ENCODE measurements around the gene NDUFA11. TPM values are rescaled to one million over a fixed set of nuclear protein-coding genes. Genes with fewer than 3 reads are reported as not detected.

The NDUFA11 gene
- total RNA-seq, 2 donors from 2014 or later = 158 to 174 TPM

DNA sequence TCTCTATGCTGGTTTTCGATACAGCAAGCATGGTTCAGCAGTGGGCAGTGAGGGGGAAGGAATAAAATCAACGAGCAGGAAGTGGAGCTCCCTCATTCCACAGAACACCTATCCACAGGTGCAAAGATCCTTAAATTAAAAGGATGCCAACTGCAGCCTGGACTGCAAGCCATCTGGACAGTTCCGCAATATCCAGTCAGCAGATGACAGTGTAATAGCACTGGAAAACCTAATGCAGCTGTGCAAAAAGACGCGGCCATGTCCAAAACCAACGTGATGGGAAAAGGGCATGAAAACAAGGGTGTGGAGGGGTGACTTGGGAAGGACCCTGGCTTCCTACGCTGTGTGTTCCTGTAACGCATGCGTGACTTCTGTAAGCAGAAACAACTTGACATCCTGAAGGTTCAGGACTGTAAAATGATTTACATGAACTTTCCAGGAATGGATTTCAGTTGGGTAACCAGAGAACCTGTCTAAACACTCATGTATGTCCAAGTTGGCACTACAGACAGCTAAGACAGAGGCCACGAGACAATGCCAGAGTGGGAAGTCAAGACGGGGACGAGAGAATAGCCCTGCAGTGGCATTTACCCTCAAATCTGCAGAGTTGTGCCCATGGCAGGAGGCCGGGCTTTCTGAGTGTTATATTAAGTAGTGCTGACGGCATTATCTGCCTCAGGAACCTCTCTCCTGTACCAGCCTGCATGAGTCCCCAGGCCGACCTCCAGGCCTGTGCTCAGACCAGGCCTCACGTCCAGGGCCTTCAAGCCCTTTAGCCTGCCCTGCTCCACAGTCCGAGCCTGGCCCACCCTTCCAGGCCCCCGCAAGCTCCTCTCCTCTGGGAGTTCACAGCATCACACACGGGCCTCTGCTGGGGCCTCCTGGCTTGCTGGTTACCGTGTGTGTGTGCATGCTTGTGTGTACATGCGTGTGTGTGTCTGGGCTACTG, 36.9 kb upstream of the NDUFA11 start:
- Mint-ChIP-seq H3K27ac (no peak overlapping the region), H3K36me3 (ENCODE audit: insufficient read depth in 2 of 2) (peaks cover 0 to 7% of the 10 kb centered on the region in 2 donors), H3K4me1 (ENCODE audit: low read depth) (peaks cover 25% of the 10 kb centered on the region), H3K9me3 (no peaks in the 10 kb centered on the region), H3K4me3 (no peak overlapping the region), H3K27me3 (ENCODE audit: low read depth) (no peaks in the 10 kb centered on the region)
- DNase-seq (no peak), ATAC-seq (replicated peaks in 1 of 2) (no peak)

DNA sequence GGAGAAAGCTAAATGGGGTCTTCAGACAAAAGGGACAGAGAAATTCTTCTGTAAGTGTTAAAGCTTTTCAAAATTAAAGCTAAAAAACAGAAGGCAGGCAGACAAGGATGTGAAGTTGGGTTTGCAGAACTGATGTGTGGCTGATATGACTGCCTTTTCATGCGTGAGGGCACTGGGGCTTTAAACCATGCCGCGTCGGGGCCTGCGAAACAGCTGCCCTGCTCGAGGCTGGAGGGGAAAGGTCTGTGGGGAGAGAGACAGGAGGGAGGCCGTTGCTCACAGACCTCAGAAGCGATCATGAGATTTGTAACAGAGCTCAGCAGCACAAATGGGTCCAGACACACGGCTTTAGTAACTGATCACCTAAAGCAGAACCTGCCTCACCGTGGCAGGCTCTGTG, 34.0 kb upstream of the NDUFA11 start:
- no peak for DNase-seq
- H3K9me3 Mint-ChIP-seq = no peaks in the 10 kb centered on the region
- H3K27me3 Mint-ChIP-seq (ENCODE audit: low read depth) = no peaks in the 10 kb centered on the region
- no peak overlapping the region for H3K27ac Mint-ChIP-seq
- H3K36me3 Mint-ChIP-seq (ENCODE audit: insufficient read depth in 2 of 2) = peaks cover 1 to 13% of the 10 kb centered on the region in 2 donors
- no peak overlapping the region for H3K4me3 Mint-ChIP-seq
- H3K4me1 Mint-ChIP-seq (ENCODE audit: low read depth) = peaks cover 5% of the 10 kb centered on the region
- ATAC-seq (replicated peaks in 1 of 2) = no peak

DNA sequence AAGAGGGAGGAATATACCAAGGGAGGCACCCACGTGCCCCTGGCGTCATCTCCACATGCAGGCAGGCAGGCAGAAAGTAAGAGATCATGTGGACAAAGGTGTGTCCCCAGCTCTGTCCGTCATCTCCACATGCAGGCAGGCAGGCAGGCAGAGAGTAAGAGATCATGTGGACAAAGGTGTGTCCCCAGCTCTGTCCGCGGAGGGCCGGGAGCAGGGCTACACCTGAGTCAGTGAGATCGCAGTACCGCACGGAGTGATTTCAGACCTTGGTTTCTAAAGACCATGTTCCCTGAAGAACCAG, 32.7 kb upstream of the NDUFA11 start:
- ATAC-seq (replicated peaks in 1 of 2) = no peak
- no peaks in the 10 kb centered on the region for H3K9me3 Mint-ChIP-seq
- no peak overlapping the region for H3K4me3 Mint-ChIP-seq
- peaks cover 3 to 15% of the 10 kb centered on the region in 2 donors for H3K36me3 Mint-ChIP-seq (ENCODE audit: insufficient read depth in 2 of 2)
- peak overlapping the region; percentile 31 for H3K27ac Mint-ChIP-seq
- no peaks in the 10 kb centered on the region for H3K27me3 Mint-ChIP-seq (ENCODE audit: low read depth)
- no peak for DNase-seq
- H3K4me1 Mint-ChIP-seq (ENCODE audit: low read depth) = peaks cover 5% of the 10 kb centered on the region

DNA sequence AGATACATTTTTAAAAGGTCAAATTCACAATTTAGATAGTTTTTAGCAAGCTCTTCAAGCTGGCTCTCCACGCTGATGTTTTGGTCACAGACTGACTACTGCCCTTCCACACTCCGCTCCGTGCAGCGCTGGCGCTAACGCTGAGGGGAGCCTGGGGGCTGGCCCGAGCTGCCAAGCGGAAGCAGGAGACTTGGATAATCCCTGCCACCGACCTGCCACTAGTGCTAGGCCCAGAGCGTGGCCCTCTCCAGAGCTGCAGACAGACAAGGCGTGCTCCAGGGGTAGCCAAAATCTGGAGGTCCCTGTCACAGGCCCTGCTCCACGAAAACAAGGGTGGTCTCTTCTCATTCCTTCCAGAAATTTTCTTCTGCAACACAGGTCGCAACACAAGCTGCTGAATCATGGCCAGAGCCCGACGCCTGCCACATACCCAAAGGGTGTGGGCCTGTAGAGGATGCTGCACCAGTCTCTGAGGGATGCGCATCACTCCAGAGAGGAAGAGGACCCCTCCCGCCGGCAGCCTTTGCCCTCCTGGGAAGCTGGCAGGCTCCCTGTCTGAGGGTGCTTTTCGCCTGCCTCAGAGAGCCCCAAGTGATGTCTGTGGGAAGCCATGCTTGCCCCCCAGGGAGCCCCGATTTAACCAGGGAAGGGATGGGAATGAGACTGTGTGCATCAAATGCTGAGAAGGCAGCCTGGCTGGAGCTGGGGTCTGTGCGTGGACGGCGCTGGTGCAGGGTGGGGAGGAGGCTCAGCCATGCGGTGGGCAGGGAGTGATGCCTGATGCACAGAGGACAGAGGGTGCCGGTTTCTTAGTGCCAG, 32.1 kb upstream of the NDUFA11 start:
- DNase-seq = no peak
- H3K36me3 Mint-ChIP-seq (ENCODE audit: insufficient read depth in 2 of 2) = peaks cover 3 to 18% of the 10 kb centered on the region in 2 donors

DNA sequence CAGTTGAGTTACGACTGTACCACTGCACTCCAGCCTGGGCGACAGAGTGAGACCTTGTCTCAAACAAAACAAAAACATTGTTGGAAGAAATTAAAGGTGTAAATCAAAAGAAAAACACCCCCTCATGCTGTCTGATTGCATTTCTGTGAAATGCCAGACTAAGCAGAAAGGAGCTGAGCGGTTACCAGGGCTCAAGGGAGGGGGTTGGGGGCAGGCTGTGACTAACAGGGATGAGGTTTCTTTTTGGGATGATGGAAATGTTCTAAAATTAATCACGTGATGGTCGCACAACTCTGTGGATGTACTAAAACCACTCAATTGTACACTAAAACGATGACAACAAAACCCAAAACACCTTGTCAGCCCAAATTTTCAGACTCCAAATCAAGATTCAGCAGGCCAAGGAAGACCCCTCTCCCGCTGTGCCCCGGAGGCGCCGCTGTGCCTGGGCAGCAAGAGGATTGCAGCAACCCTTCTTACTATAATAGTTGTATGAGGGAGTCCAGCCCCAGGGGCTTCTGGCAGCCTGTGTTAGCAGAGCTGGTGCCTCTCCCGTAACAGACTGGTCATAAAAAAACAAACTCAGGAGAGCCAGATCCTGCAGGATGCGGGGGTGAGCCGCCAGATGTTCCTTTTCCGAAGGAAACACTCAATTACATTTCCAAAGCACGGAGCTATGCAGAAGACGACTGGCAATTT, 31.3 kb upstream of the NDUFA11 start:
- peaks cover 5% of the 10 kb centered on the region for H3K4me1 Mint-ChIP-seq (ENCODE audit: low read depth)
- peaks cover 3 to 20% of the 10 kb centered on the region in 2 donors for H3K36me3 Mint-ChIP-seq (ENCODE audit: insufficient read depth in 2 of 2)
- H3K27ac Mint-ChIP-seq = peak overlapping the region; percentile 31
- H3K9me3 Mint-ChIP-seq = no peaks in the 10 kb centered on the region
- H3K27me3 Mint-ChIP-seq (ENCODE audit: low read depth) = no peaks in the 10 kb centered on the region
- ATAC-seq (replicated peaks in 1 of 2) (no peak), DNase-seq (no peak)
- H3K4me3 Mint-ChIP-seq = no peak overlapping the region

More for the DNA sequence above, 32.1 kb upstream of the NDUFA11 start:
- H3K4me1 Mint-ChIP-seq (ENCODE audit: low read depth) = peaks cover 5% of the 10 kb centered on the region
- no peak for ATAC-seq (replicated peaks in 1 of 2)
- H3K4me3 Mint-ChIP-seq = no peak overlapping the region
- no peak overlapping the region for H3K27ac Mint-ChIP-seq
- no peaks in the 10 kb centered on the region for H3K27me3 Mint-ChIP-seq (ENCODE audit: low read depth)
- H3K9me3 Mint-ChIP-seq = no peaks in the 10 kb centered on the region

DNA sequence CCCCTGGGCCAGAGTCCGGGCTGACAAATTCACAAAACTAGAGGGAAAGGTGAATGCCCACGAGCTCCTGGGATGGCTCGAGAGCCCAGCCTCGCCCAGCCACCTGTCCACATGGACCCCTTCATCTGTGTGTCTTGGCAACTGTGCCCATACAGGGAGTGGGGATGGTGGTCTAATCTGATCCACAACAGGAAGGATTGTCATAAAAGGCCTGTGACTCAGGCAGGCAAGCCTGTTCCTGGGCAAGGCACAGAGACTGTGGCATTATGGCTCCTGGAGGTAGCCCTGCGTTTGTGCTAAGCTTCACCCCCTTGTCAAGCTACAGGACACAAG, 30.4 kb upstream of the NDUFA11 start:
- H3K4me1 Mint-ChIP-seq (ENCODE audit: low read depth) = peaks cover 5% of the 10 kb centered on the region
- no peak overlapping the region for H3K4me3 Mint-ChIP-seq
- H3K27me3 Mint-ChIP-seq (ENCODE audit: low read depth) = no peaks in the 10 kb centered on the region
- no peak overlapping the region for H3K27ac Mint-ChIP-seq
- H3K36me3 Mint-ChIP-seq (ENCODE audit: insufficient read depth in 2 of 2) = peaks cover 3 to 21% of the 10 kb centered on the region in 2 donors
- H3K9me3 Mint-ChIP-seq = no peaks in the 10 kb centered on the region
- DNase-seq = no peak
- ATAC-seq (replicated peaks in 1 of 2) = no peak

DNA sequence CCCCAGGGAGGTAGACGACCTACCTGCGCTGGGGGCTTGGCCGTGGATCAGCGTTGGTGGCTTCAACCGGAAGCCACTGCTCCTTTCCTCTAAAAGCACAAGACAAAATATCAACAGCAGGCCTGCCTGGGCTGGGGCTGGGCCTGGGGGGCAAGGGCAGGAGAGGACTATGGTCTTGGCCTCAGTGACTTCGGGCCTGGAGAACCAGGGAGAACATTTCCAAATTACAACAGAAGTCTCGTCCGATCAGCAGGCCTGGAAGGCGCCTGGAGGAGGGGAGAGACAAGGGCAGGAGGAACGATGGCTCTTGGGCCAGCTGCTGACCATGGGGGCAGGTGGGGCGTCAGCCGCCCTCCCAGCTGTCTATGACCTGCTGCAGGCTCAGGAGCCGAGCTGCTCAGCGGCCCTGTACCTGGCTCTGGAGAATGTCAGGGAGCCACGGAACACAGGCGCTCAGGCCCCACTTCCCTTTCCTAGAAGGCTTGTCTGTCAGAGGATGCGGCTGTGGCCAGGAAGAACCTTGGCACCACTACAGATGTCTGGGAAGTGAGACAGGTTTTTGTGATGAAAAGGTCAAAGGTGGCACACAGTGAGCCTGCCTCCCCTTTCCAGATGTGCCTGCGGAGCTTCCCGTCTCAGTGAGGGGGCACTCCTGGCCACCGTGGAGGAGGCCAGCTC, 29.9 kb upstream of the NDUFA11 start:
- no peaks in the 10 kb centered on the region for H3K27me3 Mint-ChIP-seq (ENCODE audit: low read depth)
- peaks cover 3 to 24% of the 10 kb centered on the region in 2 donors for H3K36me3 Mint-ChIP-seq (ENCODE audit: insufficient read depth in 2 of 2)
- peaks cover 5% of the 10 kb centered on the region for H3K4me1 Mint-ChIP-seq (ENCODE audit: low read depth)

DNA sequence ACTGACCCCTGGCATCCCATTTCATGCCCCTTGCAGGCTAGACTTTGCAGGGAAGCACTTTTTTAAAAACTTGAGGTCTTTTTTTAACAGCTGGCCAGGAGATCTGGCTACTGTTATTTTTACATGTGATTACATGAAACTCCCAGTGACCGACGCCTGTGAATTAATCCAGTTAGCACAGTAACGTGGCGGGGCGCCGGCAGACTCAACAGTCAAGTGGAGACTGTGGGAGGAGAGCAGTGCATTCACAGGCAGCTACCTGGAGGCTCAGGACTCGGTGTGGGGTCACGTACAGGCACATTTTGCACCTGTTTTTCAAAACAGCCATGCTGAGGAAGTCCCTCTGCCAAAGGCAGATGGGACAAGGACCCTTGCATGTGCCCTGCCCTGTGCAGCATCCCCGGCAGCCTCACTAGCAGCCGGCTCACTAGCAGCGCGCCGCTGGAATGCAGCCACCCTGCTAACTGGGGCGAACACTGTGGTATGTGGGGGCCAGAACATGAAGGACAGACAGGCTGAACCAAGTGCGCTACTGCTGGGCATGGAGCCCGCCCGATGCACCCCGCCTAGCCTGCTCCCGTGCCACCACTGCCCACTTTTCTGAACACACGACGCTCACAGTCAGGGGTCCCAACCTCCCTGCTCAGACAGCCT, 29.1 kb upstream of the NDUFA11 start:
- no peaks in the 10 kb centered on the region for H3K9me3 Mint-ChIP-seq
- H3K27ac Mint-ChIP-seq = no peak overlapping the region
- H3K4me3 Mint-ChIP-seq = no peak overlapping the region
- H3K36me3 Mint-ChIP-seq (ENCODE audit: insufficient read depth in 2 of 2) = peaks cover 7 to 27% of the 10 kb centered on the region in 2 donors
- no peak for ATAC-seq (replicated peaks in 1 of 2)
- peaks cover 5% of the 10 kb centered on the region for H3K4me1 Mint-ChIP-seq (ENCODE audit: low read depth)
- no peaks in the 10 kb centered on the region for H3K27me3 Mint-ChIP-seq (ENCODE audit: low read depth)
- no peak for DNase-seq

More for the DNA sequence above, 29.9 kb upstream of the NDUFA11 start:
- Mint-ChIP-seq H3K4me3 (no peak overlapping the region), H3K27ac (no peak overlapping the region), H3K9me3 (no peaks in the 10 kb centered on the region)
- DNase-seq = no peak
- ATAC-seq (replicated peaks in 1 of 2) = no peak

DNA sequence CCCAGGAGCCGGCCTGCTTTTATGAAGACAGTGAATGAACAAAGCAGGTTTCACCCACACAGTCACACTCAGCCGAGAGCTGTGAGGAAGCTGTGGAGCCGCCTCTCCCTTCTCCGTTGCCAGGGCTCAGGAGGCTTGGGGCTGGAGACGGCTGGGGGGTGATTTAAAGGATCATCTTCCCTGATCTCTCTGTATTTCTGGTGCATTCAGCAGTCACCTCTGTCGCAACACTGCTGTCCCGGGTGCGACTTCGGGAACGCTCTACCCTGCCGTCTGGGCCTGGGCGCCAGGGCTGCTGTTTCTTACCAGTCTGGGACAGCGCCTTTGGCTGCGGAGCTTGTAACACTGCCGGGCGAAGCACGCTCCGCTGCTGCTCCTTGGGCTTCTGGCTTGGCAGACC, 28.6 kb upstream of the NDUFA11 start:
- ATAC-seq (replicated peaks in 1 of 2) = no peak
- Mint-ChIP-seq H3K36me3 (ENCODE audit: insufficient read depth in 2 of 2) (peaks cover 7 to 25% of the 10 kb centered on the region in 2 donors), H3K27me3 (ENCODE audit: low read depth) (no peaks in the 10 kb centered on the region), H3K27ac (no peak overlapping the region), H3K4me3 (no peak overlapping the region), H3K9me3 (no peaks in the 10 kb centered on the region), H3K4me1 (ENCODE audit: low read depth) (peaks cover 5% of the 10 kb centered on the region)
- no peak for DNase-seq

DNA sequence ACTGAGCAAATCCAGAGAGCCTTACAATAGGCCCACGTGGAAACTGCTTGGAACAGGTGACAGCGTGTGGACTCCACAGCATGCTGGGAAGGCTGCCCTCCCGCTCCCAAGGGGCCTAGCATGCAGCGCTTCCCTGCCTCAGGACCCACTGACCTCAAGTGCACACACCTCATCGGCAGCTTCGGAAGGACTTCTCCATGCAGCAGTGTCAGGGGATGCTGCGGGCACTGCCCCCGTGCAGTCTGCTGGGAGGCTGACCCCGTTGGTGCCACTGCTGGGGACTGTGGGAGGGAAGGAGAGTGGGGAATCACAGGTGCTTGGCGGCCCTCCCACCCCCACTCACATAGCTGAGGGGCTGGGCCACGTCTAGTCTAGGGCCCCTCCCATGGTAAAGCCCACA, 27.7 kb upstream of the NDUFA11 start:
- no peak overlapping the region for H3K4me3 Mint-ChIP-seq
- H3K27me3 Mint-ChIP-seq (ENCODE audit: low read depth) = no peaks in the 10 kb centered on the region
- peaks cover 7 to 20% of the 10 kb centered on the region in 2 donors for H3K36me3 Mint-ChIP-seq (ENCODE audit: insufficient read depth in 2 of 2)
- H3K27ac Mint-ChIP-seq = no peak overlapping the region
- H3K9me3 Mint-ChIP-seq = no peaks in the 10 kb centered on the region
- no peak for ATAC-seq (replicated peaks in 1 of 2)
- DNase-seq = no peak
- H3K4me1 Mint-ChIP-seq (ENCODE audit: low read depth) = peaks cover 5% of the 10 kb centered on the region

DNA sequence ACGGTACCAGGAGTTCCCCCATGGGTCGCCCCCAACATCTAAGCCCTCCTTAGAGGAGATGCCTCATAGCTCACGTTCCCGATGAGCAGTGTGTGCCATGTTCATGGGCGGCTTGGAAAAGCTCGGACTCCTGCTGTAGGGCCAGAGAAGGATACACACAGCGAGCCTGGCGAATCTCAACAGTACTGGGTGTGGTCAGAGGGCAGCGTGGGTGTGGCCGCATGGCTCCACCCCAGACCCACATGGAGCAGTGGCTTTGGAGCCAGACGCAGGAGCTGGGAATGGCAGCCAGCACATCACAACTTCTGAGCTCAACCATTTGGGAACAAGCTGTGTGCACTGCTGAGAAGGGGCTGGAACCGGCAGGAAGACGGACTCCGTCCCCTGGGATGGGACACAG, 26.0 kb upstream of the NDUFA11 start:
- Mint-ChIP-seq H3K36me3 (ENCODE audit: insufficient read depth in 2 of 2) (peaks cover 7 to 27% of the 10 kb centered on the region in 2 donors), H3K4me3 (no peak overlapping the region), H3K9me3 (no peaks in the 10 kb centered on the region), H3K27ac (no peak overlapping the region), H3K4me1 (ENCODE audit: low read depth) (no peaks in the 10 kb centered on the region), H3K27me3 (ENCODE audit: low read depth) (no peaks in the 10 kb centered on the region)
- ATAC-seq (replicated peaks in 1 of 2) (no peak), DNase-seq (no peak)

DNA sequence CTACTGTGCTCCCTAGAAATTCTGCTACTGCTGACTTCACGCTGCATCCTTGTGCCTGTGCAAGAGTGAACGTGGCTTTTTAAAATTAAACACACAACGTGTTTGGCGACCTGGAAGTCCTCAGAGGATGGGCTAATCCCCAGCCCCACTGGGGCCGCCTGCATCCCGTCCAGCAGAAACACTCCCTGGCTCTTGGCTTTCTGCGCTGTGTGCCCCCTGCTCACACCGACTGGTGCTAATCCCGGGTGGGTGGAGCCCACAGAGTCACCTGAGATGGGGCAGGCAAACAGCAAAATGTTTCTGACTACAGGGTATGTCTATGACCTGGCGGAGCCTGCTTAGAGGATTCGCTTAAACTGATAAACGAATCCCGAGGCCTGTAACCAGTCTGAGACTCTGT, 25.6 kb upstream of the NDUFA11 start:
- Mint-ChIP-seq H3K9me3 (no peaks in the 10 kb centered on the region), H3K4me1 (ENCODE audit: low read depth) (no peaks in the 10 kb centered on the region), H3K27me3 (ENCODE audit: low read depth) (no peaks in the 10 kb centered on the region), H3K4me3 (no peak overlapping the region), H3K36me3 (ENCODE audit: insufficient read depth in 2 of 2) (peaks cover 6 to 27% of the 10 kb centered on the region in 2 donors), H3K27ac (no peak overlapping the region)
- no peak for DNase-seq
- ATAC-seq (replicated peaks in 1 of 2) = no peak
